Measurements from ENCODE around the gene NEDD4.
"Not testable (repeated sequence)": the region's sequence is repeated elsewhere in the genome, so short reads cannot be mapped to it uniquely, and the experiment has no call there.

The NEDD4 gene

DNA sequence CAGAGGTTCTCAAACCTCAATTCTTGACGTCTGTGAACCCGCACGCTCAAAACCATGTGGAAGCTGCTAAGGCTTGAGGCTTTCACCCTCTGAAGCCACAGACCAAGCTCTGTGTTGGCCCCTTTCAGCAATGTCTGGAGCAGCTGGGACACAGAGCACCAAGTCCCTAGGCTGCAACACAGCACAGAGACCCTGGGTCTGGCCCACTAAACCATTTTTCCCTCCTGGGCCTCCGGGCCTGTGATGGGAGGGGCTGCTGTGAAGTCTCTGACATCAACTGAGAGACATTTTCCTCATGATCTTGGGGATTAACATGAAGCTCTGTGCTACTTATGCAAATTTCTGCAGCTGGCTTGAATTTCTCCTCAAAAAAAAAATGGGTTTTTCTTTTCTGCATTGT is 21.3 kb upstream of the NEDD4 start:
- DNase-seq (ENCODE audit: low spot score), result no peak
- Histone ChIP-seq H3K27ac (ENCODE audit: poor library complexity, severe bottlenecking) (no peak overlapping the region), H3K9me3 (ENCODE audit: severe bottlenecking) (no peaks in the 10 kb centered on the region), H3K4me3 (ENCODE audit: severe bottlenecking) (no peak overlapping the region), H3K36me3 (ENCODE audit: low read depth) (no peaks in the 10 kb centered on the region), H3K27me3 (ENCODE audit: insufficient read depth, poor library complexity, severe bottlenecking) (no peaks in the 10 kb centered on the region), H3K4me1 (ENCODE audit: insufficient read depth, poor library complexity, severe bottlenecking) (peaks cover 15% of the 10 kb centered on the region)
- TF ChIP-seq, protein P1, sequence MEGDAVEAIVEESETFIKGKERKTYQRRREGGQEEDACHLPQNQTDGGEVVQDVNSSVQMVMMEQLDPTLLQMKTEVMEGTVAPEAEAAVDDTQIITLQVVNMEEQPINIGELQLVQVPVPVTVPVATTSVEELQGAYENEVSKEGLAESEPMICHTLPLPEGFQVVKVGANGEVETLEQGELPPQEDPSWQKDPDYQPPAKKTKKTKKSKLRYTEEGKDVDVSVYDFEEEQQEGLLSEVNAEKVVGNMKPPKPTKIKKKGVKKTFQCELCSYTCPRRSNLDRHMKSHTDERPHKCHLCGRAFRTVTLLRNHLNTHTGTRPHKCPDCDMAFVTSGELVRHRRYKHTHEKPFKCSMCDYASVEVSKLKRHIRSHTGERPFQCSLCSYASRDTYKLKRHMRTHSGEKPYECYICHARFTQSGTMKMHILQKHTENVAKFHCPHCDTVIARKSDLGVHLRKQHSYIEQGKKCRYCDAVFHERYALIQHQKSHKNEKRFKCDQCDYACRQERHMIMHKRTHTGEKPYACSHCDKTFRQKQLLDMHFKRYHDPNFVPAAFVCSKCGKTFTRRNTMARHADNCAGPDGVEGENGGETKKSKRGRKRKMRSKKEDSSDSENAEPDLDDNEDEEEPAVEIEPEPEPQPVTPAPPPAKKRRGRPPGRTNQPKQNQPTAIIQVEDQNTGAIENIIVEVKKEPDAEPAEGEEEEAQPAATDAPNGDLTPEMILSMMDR (IDR thresholded peaks at IDR 0.05; ENCODE audit: poor library complexity, severe bottlenecking), result no peak
- ATAC-seq (ENCODE audit: low read depth), result no peak

DNA sequence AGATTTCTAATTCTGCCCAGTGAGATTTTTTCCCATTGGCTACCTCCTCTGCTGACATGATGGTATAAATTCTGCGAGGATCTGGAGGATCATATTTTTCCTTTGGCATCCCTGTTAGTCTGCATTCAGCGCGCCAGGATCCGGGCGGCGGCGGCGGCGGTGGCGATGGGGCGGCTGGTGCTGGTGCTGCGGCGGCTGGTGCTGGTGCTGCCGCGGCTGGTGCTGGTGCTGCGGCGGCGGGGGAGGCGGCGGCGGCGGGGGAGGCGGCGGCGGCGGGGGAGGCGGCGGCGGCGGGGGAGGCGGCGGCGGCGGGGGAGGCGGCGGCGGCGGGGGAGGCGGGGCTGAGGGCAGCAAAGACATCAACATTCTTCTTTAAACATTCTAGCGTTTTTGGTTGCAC is 13.6 kb upstream of the NEDD4 start:
- ATAC-seq (ENCODE audit: low read depth), result peak; percentile 68
- H3K4me1 ChIP-seq (ENCODE audit: insufficient read depth, poor library complexity, severe bottlenecking), result peaks cover 18% of the 10 kb centered on the region
- not testable (repeated sequence) for H3K27me3 ChIP-seq (ENCODE audit: insufficient read depth, poor library complexity, severe bottlenecking); H3K9me3 ChIP-seq (ENCODE audit: severe bottlenecking); H3K36me3 ChIP-seq (ENCODE audit: low read depth); DNase-seq (ENCODE audit: low spot score)
- H3K4me3 ChIP-seq (ENCODE audit: severe bottlenecking), result peak overlapping the region; percentile 36
- H3K27ac ChIP-seq (ENCODE audit: poor library complexity, severe bottlenecking), result peak overlapping the region; percentile 72

DNA sequence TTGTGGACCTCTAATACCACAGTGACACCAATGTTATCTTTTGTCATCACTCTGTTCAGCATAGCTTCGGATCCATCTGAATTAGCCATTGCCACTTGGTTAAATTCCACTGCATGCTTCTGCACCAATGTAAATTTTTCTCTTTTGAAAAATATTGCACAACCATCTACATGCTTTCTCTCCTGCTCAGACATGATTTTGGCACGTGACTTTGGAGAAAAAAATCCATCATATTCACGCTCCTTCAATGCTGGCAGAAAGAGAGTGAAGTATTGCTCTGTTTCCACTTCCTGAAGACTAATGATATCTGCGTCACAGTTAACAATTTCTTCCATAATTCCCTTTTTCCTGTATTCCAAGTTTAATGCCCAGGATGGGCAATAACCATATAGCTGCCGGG is 13.0 kb upstream of the NEDD4 start:
- H3K36me3 ChIP-seq (ENCODE audit: low read depth); H3K9me3 ChIP-seq (ENCODE audit: severe bottlenecking); H3K27me3 ChIP-seq (ENCODE audit: insufficient read depth, poor library complexity, severe bottlenecking); DNase-seq (ENCODE audit: low spot score): not testable (repeated sequence)
- Histone ChIP-seq H3K27ac (ENCODE audit: poor library complexity, severe bottlenecking) (peak overlapping the region; percentile 72), H3K4me3 (ENCODE audit: severe bottlenecking) (peak overlapping the region; percentile 36), H3K4me1 (ENCODE audit: insufficient read depth, poor library complexity, severe bottlenecking) (peaks cover 25% of the 10 kb centered on the region)
- peak; percentile 57 for ATAC-seq (ENCODE audit: low read depth)

DNA sequence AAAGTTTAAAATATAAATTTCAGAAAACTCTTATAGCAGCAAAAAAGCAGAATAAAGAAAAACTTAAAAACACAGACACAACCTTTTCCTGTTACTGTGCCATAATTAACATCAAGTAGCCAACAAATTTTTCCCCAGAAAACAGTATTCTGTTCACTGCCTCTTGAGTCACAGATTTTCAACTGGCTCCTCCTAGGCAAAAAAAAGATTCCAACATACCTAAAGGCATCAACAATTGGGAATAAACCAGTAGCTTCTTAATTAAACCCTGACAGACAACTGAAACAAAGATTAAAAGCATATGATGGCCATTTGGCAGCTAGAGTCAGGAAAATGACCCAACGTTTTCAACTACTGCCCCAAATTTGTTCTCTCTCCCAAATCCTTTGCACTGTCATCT is 10.9 kb upstream of the NEDD4 start:
- not testable (repeated sequence) for H3K27ac ChIP-seq (ENCODE audit: poor library complexity, severe bottlenecking); H3K4me3 ChIP-seq (ENCODE audit: severe bottlenecking); H3K36me3 ChIP-seq (ENCODE audit: low read depth); ATAC-seq (ENCODE audit: low read depth); DNase-seq (ENCODE audit: low spot score); H3K9me3 ChIP-seq (ENCODE audit: severe bottlenecking); H3K27me3 ChIP-seq (ENCODE audit: insufficient read depth, poor library complexity, severe bottlenecking)
- peaks cover 43% of the 10 kb centered on the region for H3K4me1 ChIP-seq (ENCODE audit: insufficient read depth, poor library complexity, severe bottlenecking)

DNA sequence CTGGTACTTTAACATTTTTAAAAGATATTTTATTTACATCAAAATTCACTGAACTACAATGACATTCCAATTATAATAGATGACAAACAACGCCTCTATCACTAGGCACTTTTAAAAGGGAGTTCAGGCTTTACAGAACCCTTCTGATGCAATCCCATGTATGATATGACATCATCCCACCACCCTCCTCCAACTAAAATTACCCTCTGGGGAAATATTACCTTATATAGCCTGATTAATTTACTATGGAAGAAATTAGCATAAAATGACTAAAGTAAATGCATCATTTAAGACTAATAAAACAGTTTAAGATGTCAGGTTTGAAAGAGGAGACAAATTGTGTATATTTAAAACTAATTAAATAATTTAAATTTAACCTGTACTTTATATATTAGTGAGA is 10.4 kb upstream of the NEDD4 start:
- H3K27ac ChIP-seq (ENCODE audit: poor library complexity, severe bottlenecking); H3K9me3 ChIP-seq (ENCODE audit: severe bottlenecking); H3K36me3 ChIP-seq (ENCODE audit: low read depth); H3K27me3 ChIP-seq (ENCODE audit: insufficient read depth, poor library complexity, severe bottlenecking); ATAC-seq (ENCODE audit: low read depth); H3K4me3 ChIP-seq (ENCODE audit: severe bottlenecking); DNase-seq (ENCODE audit: low spot score): not testable (repeated sequence)
- peaks cover 47% of the 10 kb centered on the region for H3K4me1 ChIP-seq (ENCODE audit: insufficient read depth, poor library complexity, severe bottlenecking)

DNA sequence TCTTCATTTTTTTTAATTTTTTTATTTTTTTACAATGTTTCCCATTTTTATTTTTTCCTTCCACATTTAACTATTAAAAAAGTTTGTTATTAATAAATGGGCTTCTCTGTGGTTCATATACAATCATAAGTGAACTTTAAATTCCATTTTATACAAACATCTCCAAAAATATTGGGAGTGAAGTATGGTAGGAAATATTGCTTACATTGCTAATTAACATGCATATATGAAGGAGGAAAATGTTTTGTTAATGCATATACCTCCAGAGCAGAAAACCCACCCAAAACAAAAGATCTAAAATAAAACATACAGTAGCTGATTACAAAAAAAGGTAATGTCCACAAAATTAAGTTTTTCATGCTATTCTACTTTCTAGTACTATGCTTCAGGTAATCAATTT is 9.9 kb upstream of the NEDD4 start:
- not testable (repeated sequence) for H3K27me3 ChIP-seq (ENCODE audit: insufficient read depth, poor library complexity, severe bottlenecking); DNase-seq (ENCODE audit: low spot score); H3K4me3 ChIP-seq (ENCODE audit: severe bottlenecking); H3K9me3 ChIP-seq (ENCODE audit: severe bottlenecking); ATAC-seq (ENCODE audit: low read depth); H3K36me3 ChIP-seq (ENCODE audit: low read depth)
- Histone ChIP-seq H3K4me1 (ENCODE audit: insufficient read depth, poor library complexity, severe bottlenecking) (peaks cover 52% of the 10 kb centered on the region), H3K27ac (ENCODE audit: poor library complexity, severe bottlenecking) (peak overlapping the region; percentile 82)

DNA sequence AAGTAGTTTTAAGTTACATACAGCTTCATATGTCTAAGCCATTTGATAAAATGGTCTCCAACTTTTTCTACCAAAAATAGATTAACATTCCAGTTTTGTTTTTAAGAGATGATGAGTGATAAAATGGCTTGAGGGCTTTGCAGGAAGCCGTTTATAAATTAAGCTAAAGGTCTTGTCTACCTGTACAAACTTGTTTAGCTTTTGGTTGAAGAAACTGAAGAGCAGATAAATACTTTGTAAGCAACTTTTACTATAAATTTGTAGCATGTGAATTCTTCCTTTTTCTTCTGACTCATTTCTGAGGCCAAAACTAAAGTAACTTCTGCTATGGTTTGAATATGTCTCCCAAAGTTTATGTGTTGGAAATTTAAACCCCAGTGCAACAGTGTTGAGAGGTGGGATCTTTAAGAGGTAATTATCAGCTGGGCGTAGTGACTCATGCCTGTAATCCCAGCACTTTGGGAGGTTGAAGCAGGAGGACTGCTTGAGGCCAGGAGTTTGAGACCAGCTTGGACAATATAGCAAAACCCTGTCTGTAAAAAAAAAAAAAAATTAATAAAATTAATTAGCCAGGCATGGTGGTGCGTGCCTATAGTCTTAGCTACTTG is 8.2 kb upstream of the NEDD4 start:
- ATAC-seq (ENCODE audit: low read depth) (peak; percentile 30), DNase-seq (ENCODE audit: low spot score) (no peak)
- TF ChIP-seq, protein P1 (IDR thresholded peaks at IDR 0.05; ENCODE audit: poor library complexity, severe bottlenecking), result no peak
- H3K4me1 ChIP-seq (ENCODE audit: insufficient read depth, poor library complexity, severe bottlenecking), result peaks cover 55% of the 10 kb centered on the region
- H3K4me3 ChIP-seq (ENCODE audit: severe bottlenecking), result no peak overlapping the region
- H3K36me3 ChIP-seq (ENCODE audit: low read depth), result no peaks in the 10 kb centered on the region
- H3K27ac ChIP-seq (ENCODE audit: poor library complexity, severe bottlenecking), result peak overlapping the region; percentile 82
- H3K9me3 ChIP-seq (ENCODE audit: severe bottlenecking), result peaks cover 6% of the 10 kb centered on the region
- H3K27me3 ChIP-seq (ENCODE audit: insufficient read depth, poor library complexity, severe bottlenecking), result no peaks in the 10 kb centered on the region

Data from RWPE2 (cell line).